ENCODE results near the gene TTBK2. TPM values are rescaled to one million over a fixed set of nuclear protein-coding genes. Genes with fewer than 3 reads are reported as not detected.

The TTBK2 gene
- total and polyA plus RNA-seq, 10 donors, result 1.4 to 27.8 (median 19.5) TPM

GRCh38 chr15:42825599-42825998, 95.0 kb downstream of the TTBK2 start:
- WGBS, 5 donors, result 93 to 97% (median 96%) methylated on average over 8 of the region's 8 CpGs
- Histone ChIP-seq H3K36me3 (peaks cover 0 to 68% (median 8%) of the 10 kb centered on the region in 6 donors), H3K27ac (no peak overlapping the region), H3K4me1 (no peaks in the 10 kb centered on the region), H3K27me3 (replicated peaks in 1 of 7) (no peaks in the 10 kb centered on the region), H3K9me3 (peaks cover 0 to 4% (median 0%) of the 10 kb centered on the region in 8 donors), H3K4me3 (no peak overlapping the region)
- no peak for DNase-seq
- TF ChIP-seq CTCF (IDR thresholded peaks at IDR 0.05 in 8 of 11, conservative IDR thresholded peaks at IDR 0.05 in 3 of 11) (no peak), POLR2AphosphoS5 (IDR thresholded peaks at IDR 0.05) (no peak), POLR2A (IDR thresholded peaks at IDR 0.05) (no peak)
- intact Hi-C loops (cut with DNase I; ENCODE audit: low total_unique reads), result no loop called here

GRCh38 chr15:42820811-42821210, 99.8 kb downstream of the TTBK2 start:
- H3K9me3 ChIP-seq, result peaks cover 0 to 4% (median 0%) of the 10 kb centered on the region in 8 donors
- H3K4me1 ChIP-seq, result no peaks in the 10 kb centered on the region
- no peak overlapping the region for H3K4me3 ChIP-seq
- no peak overlapping the region for H3K27ac ChIP-seq
- no peak for DNase-seq
- H3K36me3 ChIP-seq, result peaks cover 0 to 34% (median 4%) of the 10 kb centered on the region in 6 donors
- intact Hi-C loops (cut with DNase I; ENCODE audit: low total_unique reads), result no loop called here
- H3K27me3 ChIP-seq (replicated peaks in 1 of 7), result no peaks in the 10 kb centered on the region
- no peak for TF ChIP-seq POLR2AphosphoS5 (IDR thresholded peaks at IDR 0.05)
- no peak for TF ChIP-seq CTCF (IDR thresholded peaks at IDR 0.05 in 8 of 11, conservative IDR thresholded peaks at IDR 0.05 in 3 of 11)
- no peak for TF ChIP-seq POLR2A (IDR thresholded peaks at IDR 0.05)
- WGBS, 5 donors, result 58 to 73% (median 62%) methylated on average over 3 of the region's 3 CpGs

GRCh38 chr15:42819786-42820185, 100.8 kb downstream of the TTBK2 start:
- Histone ChIP-seq H3K4me1 (no peaks in the 10 kb centered on the region), H3K27ac (no peak overlapping the region), H3K36me3 (peaks cover 0 to 24% (median 2%) of the 10 kb centered on the region in 6 donors), H3K4me3 (no peak overlapping the region), H3K9me3 (peaks cover 0 to 4% (median 0%) of the 10 kb centered on the region in 8 donors), H3K27me3 (replicated peaks in 1 of 7) (no peaks in the 10 kb centered on the region)
- no peak for DNase-seq
- TF ChIP-seq POLR2AphosphoS5 (IDR thresholded peaks at IDR 0.05) (no peak), POLR2A (IDR thresholded peaks at IDR 0.05) (no peak), CTCF (IDR thresholded peaks at IDR 0.05 in 8 of 11, conservative IDR thresholded peaks at IDR 0.05 in 3 of 11) (no peak)
- 79 to 91% (median 87%) methylated on average over 1 of the region's 1 CpG for WGBS, 5 donors
- intact Hi-C loops (cut with DNase I; ENCODE audit: low total_unique reads), result no loop called here

DNA sequence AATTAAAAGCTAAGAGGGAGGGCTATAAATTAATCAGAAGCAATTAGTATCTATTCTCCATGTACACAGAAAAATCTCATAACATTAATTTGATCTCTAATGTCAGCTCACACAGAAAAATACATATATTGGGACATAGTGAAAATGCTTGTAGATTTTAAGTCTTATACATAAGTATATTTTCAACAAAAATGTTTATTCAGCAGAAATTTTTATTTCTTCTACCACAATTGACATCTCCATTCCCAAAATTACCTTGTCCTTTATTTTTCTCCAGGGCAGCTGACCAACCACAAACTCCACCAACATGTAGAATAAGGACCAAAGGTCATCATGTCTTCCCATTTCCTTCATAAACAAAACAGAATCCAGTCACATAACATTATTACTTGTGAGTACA, 109.1 kb downstream of the TTBK2 start:
- intact Hi-C loops (cut with DNase I; ENCODE audit: low total_unique reads), result no loop called here
- Histone ChIP-seq H3K27ac (no peak overlapping the region), H3K27me3 (replicated peaks in 1 of 7) (no peaks in the 10 kb centered on the region), H3K4me1 (no peaks in the 10 kb centered on the region), H3K4me3 (no peak overlapping the region), H3K36me3 (peaks cover 0 to 58% (median 16%) of the 10 kb centered on the region in 6 donors), H3K9me3 (no peaks in the 10 kb centered on the region)
- no peak for DNase-seq
- TF ChIP-seq POLR2A (IDR thresholded peaks at IDR 0.05) (no peak), POLR2AphosphoS5 (IDR thresholded peaks at IDR 0.05) (no peak), CTCF (IDR thresholded peaks at IDR 0.05 in 8 of 11, conservative IDR thresholded peaks at IDR 0.05 in 3 of 11) (no peak)
